ENCODE measurements around the gene MRPL12.

DNA sequence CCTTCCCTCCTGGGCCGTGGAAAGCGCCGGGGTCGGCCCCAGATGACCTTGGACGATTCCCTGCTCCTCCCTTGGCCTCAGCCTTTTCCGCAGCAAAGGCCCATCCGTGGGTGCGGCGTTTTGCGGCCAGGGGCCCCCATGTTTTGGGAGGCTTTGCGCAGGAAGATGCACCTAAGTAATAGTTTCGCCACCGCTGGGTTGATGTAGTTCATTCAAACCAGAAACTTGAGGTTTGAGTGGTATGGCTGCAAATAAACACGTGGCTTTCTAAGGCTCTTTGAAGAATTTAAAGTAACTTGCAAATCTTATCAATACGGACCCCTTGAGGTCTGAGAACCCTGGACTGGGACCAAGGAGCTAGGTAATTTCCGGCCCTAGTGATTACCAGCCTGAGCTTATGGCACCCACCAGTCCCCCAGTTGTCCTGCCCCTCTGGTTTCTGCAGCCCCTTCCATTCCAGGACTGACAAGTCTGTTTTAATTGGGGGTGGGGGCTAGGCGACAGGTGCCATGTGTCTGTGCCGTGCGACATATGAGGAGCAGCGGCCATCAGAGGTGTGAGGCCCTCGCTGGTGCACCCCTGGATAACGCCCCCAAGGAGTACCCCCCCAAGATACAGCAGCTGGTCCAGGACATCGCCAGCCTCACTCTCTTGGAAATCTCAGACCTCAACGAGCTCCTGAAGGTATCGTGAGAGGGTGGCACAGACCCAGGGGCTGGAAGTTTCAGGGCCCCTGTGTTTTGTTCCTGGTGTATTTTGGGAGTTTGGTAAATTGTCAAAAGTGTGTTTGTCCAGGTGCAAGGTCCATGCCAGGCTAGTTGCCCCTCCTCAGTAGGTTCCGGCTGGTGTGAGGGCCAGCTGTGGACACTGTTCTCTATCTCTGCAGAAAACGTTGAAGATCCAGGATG is 834 bp downstream of the MRPL12 start:
- TF ChIP-seq CTCF (conservative IDR thresholded peaks at IDR 0.05; ENCODE audit: low read depth in 2 of 2) (no peak), POLR2AphosphoS5 (IDR thresholded peaks at IDR 0.05; ENCODE audit: low read depth) (no peak), CREB1 (CRISPR knock-in tag; IDR thresholded peaks at IDR 0.05; ENCODE audit: low read depth) (no peak), REST (IDR thresholded peaks at IDR 0.05; ENCODE audit: unreplicated experiment) (no peak), EZH2phosphoT487 (IDR thresholded peaks at IDR 0.05; ENCODE audit: unreplicated experiment) (no peak), STAT1 (IDR thresholded peaks at IDR 0.05; ENCODE audit: unreplicated experiment) (no peak), ETS1 (IDR thresholded peaks at IDR 0.05) (no peak), EZH2 (IDR thresholded peaks at IDR 0.05; ENCODE audit: low read depth, unreplicated experiment) (no peak), NANOG (IDR thresholded peaks at IDR 0.05; ENCODE audit: borderline replicate concordance) (no peak), ZNF331 (CRISPR knock-in tag; IDR thresholded peaks at IDR 0.05; ENCODE audit: low read depth) (no peak)

Data from GM23338 (cell line).